NCI-H1105 (cell line): ENCODE data around the gene BTBD9.

Experiments
- DNase-seq: peaks from one replicate; lab custom pipeline; 2025; lab: John Stamatoyannopoulos, UW

BTBD9 gene

GRCh38 chr6:38554700-38555413 is 84.9 kb downstream of the BTBD9 start:
- DNase-seq = no peak

- DNase-seq = no peak
These were observed 85.7 kb downstream of the BTBD9 start for GRCh38 chr6:38554014-38554413.

GRCh38 chr6:38552121-38552520 is 87.6 kb downstream of the BTBD9 start:
- no peak for DNase-seq

GRCh38 chr6:38549795-38550194 is 89.9 kb downstream of the BTBD9 start:
- DNase-seq = no peak

- DNase-seq = no peak
These were observed 90.5 kb downstream of the BTBD9 start for GRCh38 chr6:38549180-38549579.

DNA sequence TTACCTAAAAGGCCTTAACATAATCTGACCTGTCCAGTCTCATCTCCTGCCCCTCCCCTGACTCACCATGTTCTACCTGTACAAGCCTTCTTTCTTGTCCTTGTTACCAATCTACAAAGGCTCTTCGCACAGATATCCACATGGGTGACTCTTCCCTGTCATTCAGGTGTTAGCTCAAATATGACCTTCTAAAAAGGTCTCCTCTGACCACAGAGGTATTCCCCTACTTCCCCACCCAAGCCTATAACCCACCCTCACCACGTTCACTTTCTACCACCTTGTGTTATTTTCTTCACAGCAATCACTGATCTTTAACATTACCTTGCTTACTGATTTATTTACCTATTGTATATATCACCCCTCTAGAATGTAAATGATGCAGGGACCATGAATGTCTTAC is 96.7 kb downstream of the BTBD9 start:
- no peak for DNase-seq

GRCh38 chr6:38542031-38542430 is 97.7 kb downstream of the BTBD9 start:
- DNase-seq = no peak

DNA sequence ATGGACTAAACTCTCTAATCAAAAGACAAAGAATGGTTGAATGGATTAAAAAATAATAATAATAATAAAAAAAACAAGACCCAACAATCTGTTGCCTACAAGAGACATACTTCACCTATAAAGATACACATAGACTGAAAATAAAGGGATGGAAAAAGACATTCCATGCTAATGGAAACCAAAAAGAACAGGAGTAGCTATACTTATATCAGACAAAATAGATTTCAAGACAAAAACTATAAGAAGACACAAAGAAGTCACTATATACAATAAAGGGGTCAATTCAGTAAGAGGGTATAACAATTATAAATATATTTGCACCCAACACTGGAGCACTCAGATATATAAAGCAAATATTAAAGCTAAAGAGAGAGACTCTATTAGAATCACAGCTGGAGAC is 106.7 kb downstream of the BTBD9 start:
- no peak for DNase-seq

GRCh38 chr6:38531134-38531533 is 108.6 kb downstream of the BTBD9 start:
- no peak for DNase-seq

DNA sequence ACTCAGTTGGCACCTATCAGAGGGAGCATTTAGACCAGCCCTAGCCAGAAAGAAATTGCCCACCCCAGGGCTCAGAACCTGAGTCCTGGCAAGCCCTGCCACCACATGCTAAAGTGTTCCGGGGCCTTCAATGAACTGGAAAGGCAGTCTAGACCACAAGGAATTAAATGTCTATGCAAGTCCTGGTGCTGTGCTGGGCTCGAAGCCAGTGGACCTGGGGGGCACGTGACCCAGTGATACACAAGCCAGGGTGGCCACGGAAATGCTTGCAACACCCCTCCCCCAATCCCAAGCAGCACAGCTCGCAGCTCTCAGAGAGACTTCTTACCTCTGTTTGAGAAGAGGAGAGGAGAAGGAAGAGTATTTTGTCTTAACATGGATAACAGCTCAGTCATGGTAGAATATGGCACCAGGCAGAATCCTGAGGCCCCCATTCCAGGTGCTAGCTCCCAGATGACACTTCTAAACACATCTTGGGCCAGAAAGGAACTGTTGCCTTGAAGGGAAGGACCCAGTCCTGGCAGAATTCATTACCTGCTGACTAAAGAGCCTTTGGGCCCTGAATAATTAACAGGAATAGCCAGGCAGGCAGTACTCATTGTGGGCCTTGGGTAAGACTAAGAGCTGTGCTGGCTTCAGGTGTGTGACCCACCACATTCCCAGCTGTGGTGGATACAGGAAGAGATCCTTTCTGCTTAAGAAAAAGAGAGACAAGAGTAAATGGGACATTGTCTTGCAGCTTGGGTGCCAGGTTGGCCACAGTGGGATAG is 111.3 kb downstream of the BTBD9 start:
- DNase-seq = no peak

- no peak for DNase-seq
These were observed 112.4 kb downstream of the BTBD9 start for GRCh38 chr6:38527371-38527770.

DNA sequence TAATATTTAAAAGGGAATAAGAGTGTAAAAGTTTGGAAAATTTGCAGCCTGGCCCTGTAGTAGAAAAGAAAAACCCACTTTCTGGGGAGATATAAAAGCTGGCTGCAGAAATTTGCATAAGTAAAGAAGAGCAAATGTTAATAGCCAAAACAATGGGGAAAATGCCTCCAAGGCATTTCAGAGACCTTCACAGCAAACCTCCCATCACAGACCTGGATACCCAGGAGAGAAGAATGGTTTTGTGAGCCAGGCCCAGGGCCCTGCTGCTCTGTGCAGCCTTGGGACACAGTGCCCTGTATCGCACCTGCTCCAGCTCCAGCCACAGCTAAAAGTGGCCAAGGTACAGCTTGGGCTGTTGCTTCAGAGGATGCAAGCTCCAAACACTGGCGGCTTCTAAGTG is 113.8 kb downstream of the BTBD9 start:
- DNase-seq = no peak

GRCh38 chr6:38524436-38525145 is 115.1 kb downstream of the BTBD9 start:
- no peak for DNase-seq

GRCh38 chr6:38522322-38522721 is 117.4 kb downstream of the BTBD9 start:
- no peak for DNase-seq

DNA sequence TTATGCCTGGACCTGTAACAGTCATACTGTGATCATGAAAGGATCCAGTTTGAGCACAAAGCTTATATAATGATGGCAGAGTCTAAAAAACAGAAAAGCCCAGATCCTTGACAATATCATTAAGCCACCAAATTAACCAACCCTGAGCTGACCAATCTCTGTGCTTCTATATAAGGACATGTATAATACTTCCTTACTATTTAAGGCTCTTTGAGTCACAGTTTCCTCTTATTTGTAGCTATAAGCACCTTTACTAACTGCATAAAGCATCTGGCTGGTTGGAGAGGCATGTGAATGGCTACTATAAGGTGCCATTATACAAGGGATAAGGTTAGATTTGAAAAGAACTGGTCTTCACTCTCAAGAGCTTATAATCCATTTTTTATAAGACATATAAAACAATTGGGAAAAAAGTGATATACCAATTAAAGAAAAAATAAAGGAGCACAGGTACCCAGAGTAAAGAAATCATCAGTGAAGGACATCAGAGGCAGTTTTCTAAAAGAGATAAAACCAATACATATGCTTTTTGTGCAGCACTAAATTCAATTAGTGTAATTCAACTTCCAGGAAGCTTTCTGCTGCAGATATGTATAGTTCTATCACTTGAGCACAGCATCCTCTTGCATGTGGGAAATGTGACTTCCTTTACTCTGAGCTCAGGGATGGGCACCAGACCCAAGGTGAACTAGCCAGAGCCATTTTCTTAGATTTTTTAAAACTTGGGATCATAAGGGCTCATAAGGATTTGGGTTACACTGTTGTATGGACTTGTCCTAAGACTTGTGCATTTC is 121.0 kb downstream of the BTBD9 start:
- DNase-seq = no peak

GRCh38 chr6:38517005-38517404 is 122.7 kb downstream of the BTBD9 start:
- no peak for DNase-seq

DNA sequence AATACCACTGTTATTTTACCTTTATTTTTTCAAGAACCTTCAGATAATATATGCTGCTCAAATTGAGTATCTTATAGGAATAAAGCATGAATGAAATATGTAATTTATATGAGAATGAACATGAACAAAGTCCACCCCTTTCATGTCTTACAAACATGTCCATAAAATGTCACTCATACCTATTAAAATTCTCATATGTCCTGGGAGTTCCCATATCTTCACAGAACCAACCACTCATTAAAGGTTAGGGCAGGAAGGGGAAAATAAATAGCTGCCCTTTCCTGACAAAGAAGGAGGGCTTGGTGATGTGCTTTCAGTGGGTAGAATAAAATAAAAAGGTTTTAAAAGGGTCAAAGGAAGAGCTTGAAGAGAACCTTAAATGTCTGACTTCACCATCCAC is 125.3 kb downstream of the BTBD9 start:
- DNase-seq = no peak

- no peak for DNase-seq
These were observed 127.5 kb downstream of the BTBD9 start for GRCh38 chr6:38512211-38512610.

- DNase-seq = no peak
These were observed 129.5 kb downstream of the BTBD9 start for GRCh38 chr6:38510205-38510604.

GRCh38 chr6:38509713-38510112 is 130.0 kb downstream of the BTBD9 start:
- DNase-seq = no peak

GRCh38 chr6:38508894-38509293 is 130.8 kb downstream of the BTBD9 start:
- no peak for DNase-seq

GRCh38 chr6:38508286-38508685 is 131.4 kb downstream of the BTBD9 start:
- no peak for DNase-seq
